Mesothelial cell of epicardium (in vitro differentiated cells): ENCODE results near the gene XYLB. TPM values are rescaled to one million over a fixed set of nuclear protein-coding genes. Genes with fewer than 3 reads are reported as not detected.

Experiments used
- DNase-seq, 2 experiments: peaks; one replicate each; pipeline ENCODE4 v3.0.0; 2021; ENCODE audit warnings: low spot score in 2 of 2; ENCODE audit not compliant: unreplicated experiment in 2 of 2
- H3K27ac Mint-ChIP-seq: 2 replicates; pipeline ENCODE4 v1.8.0; 2021; ENCODE audit warnings: mixed read lengths
- H3K27me3 Mint-ChIP-seq: 2 replicates; pipeline ENCODE4 v1.8.0; 2021; ENCODE audit warnings: low read depth, mixed read lengths
- H3K36me3 Mint-ChIP-seq: 2 replicates; pipeline ENCODE4 v1.8.0; 2021; ENCODE audit warnings: mixed read lengths
- H3K4me1 Mint-ChIP-seq: 2 replicates; pipeline ENCODE4 v1.8.0; 2021; ENCODE audit warnings: mixed read lengths
- H3K4me3 Mint-ChIP-seq: 2 replicates; pipeline ENCODE4 v1.8.0; 2021; ENCODE audit warnings: mild to moderate bottlenecking, moderate library complexity, mixed read lengths
- H3K9me3 Mint-ChIP-seq: 2 replicates; pipeline ENCODE4 v1.8.0; 2021; ENCODE audit warnings: mixed read lengths
- CTCF ChIP-seq: fragments of 200-600 bp; sonication (generic); IDR thresholded peaks from one replicate; pipeline ENCODE4 v1.5.0; 2021; ENCODE audit warnings: antibody characterized with exemption; ENCODE audit not compliant: unreplicated experiment
- total RNA-seq: library from RNA; stranded (reverse); gene quantifications from 3 replicates; pipeline ENCODE4 v1.2.1, GENCODE V29; 2021

The XYLB gene
- total RNA-seq, 1 donor from 2014 or later: 5.5 TPM

GRCh38 chr3:38379201-38379770 lies 32.7 kb downstream of the XYLB start:
- H3K4me1 Mint-ChIP-seq: no peaks in the 10 kb centered on the region
- no peak overlapping the region for H3K27ac Mint-ChIP-seq
- DNase-seq: no peak
- no peak for TF ChIP-seq CTCF
- H3K4me3 Mint-ChIP-seq: no peak overlapping the region
- no peaks in the 10 kb centered on the region for H3K27me3 Mint-ChIP-seq
- peaks cover 5% of the 10 kb centered on the region for H3K9me3 Mint-ChIP-seq
- H3K36me3 Mint-ChIP-seq: peaks cover 50% of the 10 kb centered on the region

- Mint-ChIP-seq H3K27me3 (no peaks in the 10 kb centered on the region), H3K36me3 (peaks cover 69% of the 10 kb centered on the region), H3K4me3 (no peak overlapping the region), H3K4me1 (no peaks in the 10 kb centered on the region), H3K27ac (no peak overlapping the region), H3K9me3 (peaks cover 29% of the 10 kb centered on the region)
- DNase-seq: no peak
- no peak for TF ChIP-seq CTCF
These were observed 36.0 kb downstream of the XYLB start for GRCh38 chr3:38382506-38383080.

- H3K4me3 Mint-ChIP-seq: no peak overlapping the region
These were observed 36.7 kb downstream of the XYLB start for GRCh38 chr3:38383156-38383875.

GRCh38 chr3:38386992-38387750 lies 40.6 kb downstream of the XYLB start:
- no peaks in the 10 kb centered on the region for H3K27me3 Mint-ChIP-seq

More at GRCh38 chr3:38383156-38383875, 36.7 kb downstream of the XYLB start:
- no peak for TF ChIP-seq CTCF
- H3K27me3 Mint-ChIP-seq: no peaks in the 10 kb centered on the region
- H3K9me3 Mint-ChIP-seq: peaks cover 35% of the 10 kb centered on the region
- DNase-seq: no peak
- no peaks in the 10 kb centered on the region for H3K4me1 Mint-ChIP-seq
- H3K36me3 Mint-ChIP-seq: peaks cover 67% of the 10 kb centered on the region
- no peak overlapping the region for H3K27ac Mint-ChIP-seq

More at GRCh38 chr3:38386992-38387750, 40.6 kb downstream of the XYLB start:
- Mint-ChIP-seq H3K4me1 (no peaks in the 10 kb centered on the region), H3K27ac (no peak overlapping the region), H3K9me3 (peaks cover 35% of the 10 kb centered on the region), H3K36me3 (peaks cover 40% of the 10 kb centered on the region), H3K4me3 (no peak overlapping the region)
- no peak for TF ChIP-seq CTCF
- DNase-seq: peak in 1 of 2 experiments; percentile 13
